Measurements from ENCODE around the gene PHF14. TPM values are rescaled to one million over a fixed set of nuclear protein-coding genes. Genes with fewer than 3 reads are reported as not detected.
A peak's percentile ranks its signal among the peaks of the same experiment; 100 is the strongest.

The PHF14 gene
- total and polyA plus RNA-seq, 8 donors = 27.5 to 85.9 (median 68.0) TPM

GRCh38 chr7:11191574-11192220, 218.0 kb downstream of the PHF14 start:
- Histone ChIP-seq H3K9me3 (no peaks in the 10 kb centered on the region), H3K27me3 (no peaks in the 10 kb centered on the region), H3K36me3 (no peaks in the 10 kb centered on the region), H3K4me3 (no peak overlapping the region), H3K27ac (no peak overlapping the region), H3K4me1 (peaks cover 0 to 3% of the 10 kb centered on the region in 2 donors)
- DNase-seq (no peak), ATAC-seq (no peak)
- TF ChIP-seq CTCF (IDR thresholded peaks at IDR 0.05) = no peak
- intact Hi-C loops (cut with DNase I) = no loop called here

DNA sequence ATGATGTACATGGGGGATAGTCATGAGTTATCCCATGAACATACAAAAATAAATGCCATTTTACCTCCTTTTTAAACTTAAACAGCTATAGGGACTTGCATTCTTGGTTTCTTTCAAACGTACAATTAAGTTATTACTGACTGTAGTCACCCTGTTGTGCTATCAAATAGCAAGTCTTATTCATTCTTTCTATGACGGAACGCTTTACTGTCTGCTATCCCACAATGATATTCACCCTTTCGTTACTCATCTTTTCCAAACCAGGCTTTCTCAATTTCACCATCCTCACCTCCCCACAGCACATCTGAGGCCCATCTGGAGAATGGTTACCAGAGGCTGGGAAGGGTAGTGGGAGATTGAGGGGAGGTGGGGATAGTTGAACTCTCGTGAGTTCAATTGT, 218.8 kb downstream of the PHF14 start:
- Histone ChIP-seq H3K27me3 (no peaks in the 10 kb centered on the region), H3K36me3 (no peaks in the 10 kb centered on the region), H3K27ac (no peak overlapping the region), H3K9me3 (no peaks in the 10 kb centered on the region), H3K4me1 (peaks cover 0 to 3% of the 10 kb centered on the region in 2 donors), H3K4me3 (peak overlapping the region in 1 of 2 donors; percentile 14)
- no peak for ATAC-seq
- intact Hi-C loops (cut with DNase I) = no loop called here
- TF ChIP-seq CTCF (IDR thresholded peaks at IDR 0.05) = no peak
- DNase-seq = no peak

DNA sequence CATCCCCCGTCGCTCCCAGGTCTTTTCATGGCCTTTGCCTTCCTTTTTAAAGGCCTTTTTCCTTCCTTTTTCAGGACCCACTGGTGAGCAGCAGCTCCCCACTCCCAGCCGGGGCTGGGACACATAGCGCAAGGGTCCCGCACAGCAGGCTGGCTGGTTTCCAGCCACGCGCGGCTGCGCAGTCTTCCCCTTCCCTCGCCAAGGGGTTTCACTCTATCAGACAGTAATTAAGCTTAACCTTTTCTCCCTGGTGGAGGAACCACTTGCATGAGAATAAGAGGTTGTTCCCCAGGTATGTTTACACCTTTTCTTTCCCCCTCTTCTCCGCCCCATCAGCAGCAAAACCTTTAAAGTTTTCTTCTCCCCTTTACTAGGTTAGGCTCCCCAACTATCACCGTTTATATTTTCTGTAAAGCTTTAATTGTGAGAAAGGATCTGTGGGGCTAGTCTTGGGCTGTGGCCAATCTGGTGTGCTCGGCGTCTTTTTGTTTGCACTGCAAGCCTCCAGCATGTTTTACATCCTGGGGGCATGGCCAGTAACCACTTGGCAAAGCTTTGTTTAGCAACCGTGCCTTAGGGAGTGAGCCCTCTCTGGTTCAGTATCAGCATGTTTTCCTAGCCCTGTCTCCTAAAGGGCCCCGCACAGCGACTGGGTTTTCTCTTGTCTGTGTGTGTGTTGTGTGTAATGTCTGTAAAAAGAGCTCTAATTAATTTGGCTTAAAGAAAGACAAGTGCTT, 219.6 kb downstream of the PHF14 start:
- no peaks in the 10 kb centered on the region for H3K36me3 ChIP-seq
- DNase-seq (peak in 3 of 4 donors; percentile 35 to 74 (median 61)), ATAC-seq (peak; percentile 89)
- intact Hi-C loops (cut with DNase I) = no loop called here
- no peaks in the 10 kb centered on the region for H3K27me3 ChIP-seq
- H3K4me1 ChIP-seq = peaks cover 0 to 3% of the 10 kb centered on the region in 2 donors
- H3K9me3 ChIP-seq = no peaks in the 10 kb centered on the region
- TF ChIP-seq CTCF (IDR thresholded peaks at IDR 0.05) = no peak
- peak overlapping the region; percentile 4 to 14 for H3K4me3 ChIP-seq
- peak overlapping the region; percentile 13 to 56 for H3K27ac ChIP-seq

GRCh38 chr7:11193888-11194287, 220.2 kb downstream of the PHF14 start:
- no peak for DNase-seq
- ATAC-seq = peak; percentile 66
- intact Hi-C loops (cut with DNase I) = no loop called here

More at GRCh38 chr7:11193888-11194287, 220.2 kb downstream of the PHF14 start:
- Histone ChIP-seq H3K27ac (peak overlapping the region; percentile 13 to 56), H3K4me3 (no peak overlapping the region), H3K9me3 (no peaks in the 10 kb centered on the region), H3K4me1 (peaks cover 0 to 3% of the 10 kb centered on the region in 2 donors), H3K36me3 (no peaks in the 10 kb centered on the region), H3K27me3 (no peaks in the 10 kb centered on the region)
- TF ChIP-seq CTCF (IDR thresholded peaks at IDR 0.05) = no peak

All from left lung (tissue), 10 donors.